PFSK-1 (cell line): Measurements from ENCODE around the gene LRMDA.

ENCODE experiments used
- FOXP2 ChIP-seq: optimal IDR thresholded peaks from 2 replicates; pipeline ENCODE3; 2011; ENCODE audit warnings: borderline replicate concordance, control low read depth, inconsistent platforms; ENCODE audit not compliant: insufficient read depth; ENCODE audit errors: extremely low read length, extremely low read depth
- POLR2AphosphoS5 ChIP-seq: IDR thresholded peaks from 2 replicates; pipeline ENCODE4 v1.6.1; 2012; ENCODE audit warnings: low read depth, mild to moderate bottlenecking, control low read depth, low read length, moderate library complexity
- REST ChIP-seq, 2 experiments: IDR thresholded peaks; 2 replicates each; pipeline versions ENCODE4 v1.6.1 to v1.8.0; 2011 to 2012; ENCODE audit warnings: low read depth in 2 of 2, low read length in 2 of 2, control low read depth in 1 of 2, inconsistent platforms in 1 of 2, mild to moderate bottlenecking in 1 of 2, moderate library complexity in 1 of 2; ENCODE audit not compliant: insufficient read depth in 1 of 2
- SIN3A ChIP-seq: IDR thresholded peaks from 2 replicates; pipeline ENCODE4 v1.6.1; 2012; ENCODE audit warnings: mild to moderate bottlenecking, low read length, moderate library complexity, borderline replicate concordance; ENCODE audit not compliant: insufficient read depth
- TAF1 ChIP-seq: IDR thresholded peaks from 2 replicates; pipeline ENCODE4 v1.6.1; 2012; ENCODE audit warnings: low read length, control low read depth, borderline replicate concordance; ENCODE audit not compliant: insufficient read depth

The LRMDA gene

DNA sequence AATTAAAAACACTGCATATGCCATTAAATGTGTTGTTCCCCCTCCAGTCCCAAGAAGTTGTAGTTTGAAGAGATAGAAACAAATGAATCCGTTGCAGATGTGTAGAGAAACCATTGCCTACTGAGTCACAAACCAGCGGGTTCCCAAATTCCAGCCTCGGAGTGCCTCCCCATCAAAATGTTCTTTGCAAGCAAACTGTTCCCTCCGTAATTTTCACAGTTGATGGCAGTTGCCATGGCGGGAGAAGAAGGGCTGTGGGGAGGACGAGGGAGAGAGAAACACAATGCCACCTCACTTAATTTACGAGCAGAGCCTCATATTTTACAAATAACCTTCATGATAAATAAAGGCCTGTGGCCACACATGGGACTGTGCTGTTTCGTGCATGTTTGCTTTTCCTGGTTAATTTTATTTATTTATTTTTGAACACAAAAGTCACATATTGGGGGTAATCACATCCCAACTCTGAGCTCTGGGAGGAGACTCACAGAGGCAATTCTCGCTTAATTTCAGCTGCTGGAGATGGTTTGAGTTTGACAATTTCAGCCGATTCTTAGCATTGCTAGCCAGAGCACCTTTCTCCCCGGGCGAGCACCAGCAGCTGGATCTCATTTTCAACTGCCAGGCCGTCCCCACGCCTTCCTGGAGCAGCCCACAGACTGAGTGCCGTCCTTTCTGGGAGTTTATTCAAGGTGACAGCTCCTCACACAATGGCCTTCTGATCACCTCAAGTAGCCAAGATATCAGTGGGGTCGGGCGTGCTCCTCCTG, 1122.0 kb downstream of the LRMDA start:
- no peak for TF ChIP-seq POLR2AphosphoS5
- TF ChIP-seq TAF1: no peak
- no peak for TF ChIP-seq SIN3A
- TF ChIP-seq REST (IDR thresholded peaks at IDR 0.05; ENCODE audit: insufficient read depth in 1 of 2, low read depth in 2 of 2, low read length in 2 of 2): no peak
- TF ChIP-seq FOXP2: no peak

GRCh38 chr10:76554033-76554408, 1122.6 kb downstream of the LRMDA start:
- TF ChIP-seq POLR2AphosphoS5 (no peak), TAF1 (no peak), FOXP2 (no peak), REST (IDR thresholded peaks at IDR 0.05; ENCODE audit: insufficient read depth in 1 of 2, low read depth in 2 of 2, low read length in 2 of 2) (no peak), SIN3A (no peak)

GRCh38 chr10:76554478-76554877, 1123.1 kb downstream of the LRMDA start:
- TF ChIP-seq REST (IDR thresholded peaks at IDR 0.05; ENCODE audit: insufficient read depth in 1 of 2, low read depth in 2 of 2, low read length in 2 of 2): no peak
- TF ChIP-seq FOXP2: no peak
- TF ChIP-seq POLR2AphosphoS5: no peak
- no peak for TF ChIP-seq SIN3A
- TF ChIP-seq TAF1: no peak

DNA sequence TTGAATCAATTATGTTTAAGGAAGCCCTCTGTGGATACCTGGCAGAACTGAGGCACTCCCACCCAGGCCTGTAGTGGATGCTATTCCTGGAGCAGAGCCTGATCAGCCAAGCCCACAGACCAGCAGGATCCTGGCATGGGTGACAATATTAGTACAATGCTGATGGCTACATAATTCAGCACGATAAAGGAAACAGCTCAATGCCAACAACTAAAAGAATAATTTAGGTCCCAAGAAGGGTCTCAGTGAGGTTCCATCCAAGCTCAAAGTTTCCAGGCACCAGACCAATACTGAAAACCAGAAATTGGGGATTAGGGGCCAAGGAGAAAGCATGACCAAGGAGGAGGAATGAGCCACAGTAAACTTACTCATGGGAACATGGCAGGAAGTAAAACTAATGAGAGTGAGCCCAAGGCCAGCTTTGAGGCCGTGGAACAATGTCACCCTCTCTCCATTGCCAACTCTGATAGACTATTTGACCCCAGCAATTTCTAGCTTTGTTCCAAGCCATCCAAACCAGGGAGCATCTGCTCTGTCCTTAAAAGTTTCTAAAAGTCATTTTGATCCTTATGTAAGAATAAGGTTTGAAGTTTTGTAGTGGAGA, 1123.7 kb downstream of the LRMDA start:
- TF ChIP-seq FOXP2 (no peak), TAF1 (no peak), POLR2AphosphoS5 (no peak), SIN3A (no peak), REST (IDR thresholded peaks at IDR 0.05; ENCODE audit: insufficient read depth in 1 of 2, low read depth in 2 of 2, low read length in 2 of 2) (no peak)
